ENCODE data around the gene ZNF446.
A peak's percentile ranks its signal among the peaks of the same experiment; 100 is the strongest.

The ZNF446 gene

DNA sequence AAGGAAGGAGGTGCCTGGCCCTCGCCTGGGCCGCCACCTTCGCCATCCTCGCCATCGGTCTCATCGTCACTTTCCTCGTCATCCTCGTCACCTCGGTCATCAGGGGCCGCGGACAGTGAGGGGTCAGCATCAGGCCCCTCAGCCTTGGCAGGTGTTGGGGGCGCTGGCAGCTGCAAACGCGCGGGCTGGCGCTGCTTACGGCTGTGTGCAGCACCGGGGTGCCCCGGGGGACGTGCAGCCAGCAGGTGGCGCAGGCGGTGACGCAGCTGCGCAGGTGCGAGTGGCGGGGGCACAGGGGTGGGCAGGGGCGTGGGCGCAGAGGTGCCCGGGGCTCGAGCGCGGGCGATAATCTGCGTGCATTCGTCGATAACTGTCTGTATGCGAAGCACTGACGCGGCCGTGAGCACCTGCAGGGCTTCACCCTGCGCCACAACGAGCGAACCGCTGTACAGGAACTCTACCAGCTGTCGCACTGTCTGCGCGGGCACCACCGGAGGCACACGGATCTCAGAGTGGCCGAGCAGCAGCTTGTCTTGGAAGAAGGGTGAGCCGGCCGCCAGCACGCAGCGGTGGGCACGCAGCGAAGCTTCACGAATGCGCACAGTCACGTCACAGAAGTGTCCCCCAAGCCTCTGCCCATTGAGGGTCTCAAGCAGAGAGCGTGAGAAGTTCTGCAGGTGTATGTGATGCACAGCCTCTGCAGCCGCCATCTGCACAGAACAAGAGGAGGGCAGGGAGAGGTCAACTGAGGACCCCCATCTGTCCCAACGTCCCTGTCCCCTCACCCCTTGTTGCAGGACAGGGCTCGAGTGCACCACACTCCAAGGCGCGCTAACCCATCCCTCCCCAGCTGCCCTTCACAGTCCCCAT lies 41.0 kb downstream of the ZNF446 start:
- H3K9me3 ChIP-seq (ENCODE audit: control insufficient read depth, insufficient read depth, low read depth, low read length): no peaks in the 10 kb centered on the region
- no peaks in the 10 kb centered on the region for H3K27me3 ChIP-seq (ENCODE audit: control insufficient read depth, insufficient read depth, low read length)
- no peak overlapping the region for H3K27ac ChIP-seq (ENCODE audit: low read depth, low read length)
- no peak overlapping the region for H3K4me3 ChIP-seq (ENCODE audit: low read depth, low read length)
- H3K4me1 ChIP-seq (ENCODE audit: control insufficient read depth, insufficient read depth, low read length): peaks cover 36% of the 10 kb centered on the region
- H3K9ac ChIP-seq (ENCODE audit: low read length): no peak overlapping the region
- peaks cover 16% of the 10 kb centered on the region for H3K36me3 ChIP-seq (ENCODE audit: control insufficient read depth, insufficient read depth, low read length)

DNA sequence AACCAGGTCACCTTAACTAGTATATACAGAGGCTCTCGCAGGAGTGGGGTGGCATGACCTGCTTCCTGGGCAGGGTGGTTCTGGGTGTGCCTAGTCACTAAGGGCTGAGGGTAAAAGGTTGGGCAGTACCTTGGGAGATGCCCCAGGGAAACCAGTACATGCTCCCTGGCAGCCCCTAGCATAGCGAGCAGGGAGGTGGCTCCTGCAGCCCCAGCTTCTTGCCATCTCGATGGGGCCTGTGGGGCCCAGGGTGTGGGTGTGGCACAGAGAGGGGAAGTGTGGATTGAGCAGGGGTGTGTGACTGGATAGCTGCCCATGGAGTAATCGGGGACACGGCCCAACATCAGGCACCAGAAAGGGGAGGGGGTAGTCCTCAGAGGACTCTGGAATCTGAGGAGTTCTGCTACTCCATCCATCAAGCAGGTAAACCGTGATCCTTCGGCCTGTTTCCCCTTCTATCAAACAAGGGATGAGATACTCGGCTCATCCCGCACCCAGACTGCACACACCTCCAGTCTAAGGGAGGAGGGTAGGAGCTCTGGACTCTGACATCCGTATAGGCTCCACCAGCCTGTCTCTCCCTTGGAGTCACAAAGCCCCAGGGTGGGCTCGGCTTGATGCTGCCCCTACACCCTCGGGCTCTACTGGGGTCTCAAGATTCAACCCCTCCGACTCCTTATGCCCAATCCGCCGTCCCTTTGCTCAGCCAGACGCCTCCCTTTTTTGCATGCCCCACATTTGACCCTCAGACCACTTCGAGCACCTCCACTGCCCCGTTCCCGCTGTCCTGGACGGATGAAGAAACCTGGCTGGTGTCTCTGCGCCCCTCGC lies 42.3 kb downstream of the ZNF446 start:
- no peaks in the 10 kb centered on the region for H3K9me3 ChIP-seq (ENCODE audit: control insufficient read depth, insufficient read depth, low read depth, low read length)
- peaks cover 39% of the 10 kb centered on the region for H3K4me1 ChIP-seq (ENCODE audit: control insufficient read depth, insufficient read depth, low read length)
- peak overlapping the region; percentile 93 for H3K9ac ChIP-seq (ENCODE audit: low read length)
- H3K27ac ChIP-seq (ENCODE audit: low read depth, low read length): peak overlapping the region; percentile 94; the same call in 1 of the 2 replicates
- H3K27me3 ChIP-seq (ENCODE audit: control insufficient read depth, insufficient read depth, low read length): no peaks in the 10 kb centered on the region
- peak overlapping the region; percentile 89 for H3K4me3 ChIP-seq (ENCODE audit: low read depth, low read length)
- H3K36me3 ChIP-seq (ENCODE audit: control insufficient read depth, insufficient read depth, low read length): peaks cover 16% of the 10 kb centered on the region

DNA sequence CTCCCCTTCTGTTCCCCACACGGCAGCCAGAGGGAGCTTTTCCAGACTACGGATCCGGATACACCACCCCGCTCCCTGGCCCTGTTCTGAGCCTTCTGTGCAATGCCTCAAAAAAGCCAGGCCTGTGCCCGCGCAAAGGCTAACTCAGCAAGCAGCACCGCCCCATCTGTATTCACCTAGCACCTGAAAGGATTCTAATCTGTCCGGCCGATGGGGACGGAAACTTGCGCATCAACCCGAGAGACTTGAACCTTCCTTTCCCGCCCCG lies 42.9 kb downstream of the ZNF446 start:
- Histone ChIP-seq H3K27ac (ENCODE audit: low read depth, low read length) (peak overlapping the region; percentile 94), H3K4me3 (ENCODE audit: low read depth, low read length) (peak overlapping the region; percentile 89), H3K9me3 (ENCODE audit: control insufficient read depth, insufficient read depth, low read depth, low read length) (no peaks in the 10 kb centered on the region), H3K9ac (ENCODE audit: low read length) (peak overlapping the region; percentile 93), H3K27me3 (ENCODE audit: control insufficient read depth, insufficient read depth, low read length) (no peaks in the 10 kb centered on the region), H3K4me1 (ENCODE audit: control insufficient read depth, insufficient read depth, low read length) (peaks cover 36% of the 10 kb centered on the region), H3K36me3 (ENCODE audit: control insufficient read depth, insufficient read depth, low read length) (peaks cover 16% of the 10 kb centered on the region)

DNA sequence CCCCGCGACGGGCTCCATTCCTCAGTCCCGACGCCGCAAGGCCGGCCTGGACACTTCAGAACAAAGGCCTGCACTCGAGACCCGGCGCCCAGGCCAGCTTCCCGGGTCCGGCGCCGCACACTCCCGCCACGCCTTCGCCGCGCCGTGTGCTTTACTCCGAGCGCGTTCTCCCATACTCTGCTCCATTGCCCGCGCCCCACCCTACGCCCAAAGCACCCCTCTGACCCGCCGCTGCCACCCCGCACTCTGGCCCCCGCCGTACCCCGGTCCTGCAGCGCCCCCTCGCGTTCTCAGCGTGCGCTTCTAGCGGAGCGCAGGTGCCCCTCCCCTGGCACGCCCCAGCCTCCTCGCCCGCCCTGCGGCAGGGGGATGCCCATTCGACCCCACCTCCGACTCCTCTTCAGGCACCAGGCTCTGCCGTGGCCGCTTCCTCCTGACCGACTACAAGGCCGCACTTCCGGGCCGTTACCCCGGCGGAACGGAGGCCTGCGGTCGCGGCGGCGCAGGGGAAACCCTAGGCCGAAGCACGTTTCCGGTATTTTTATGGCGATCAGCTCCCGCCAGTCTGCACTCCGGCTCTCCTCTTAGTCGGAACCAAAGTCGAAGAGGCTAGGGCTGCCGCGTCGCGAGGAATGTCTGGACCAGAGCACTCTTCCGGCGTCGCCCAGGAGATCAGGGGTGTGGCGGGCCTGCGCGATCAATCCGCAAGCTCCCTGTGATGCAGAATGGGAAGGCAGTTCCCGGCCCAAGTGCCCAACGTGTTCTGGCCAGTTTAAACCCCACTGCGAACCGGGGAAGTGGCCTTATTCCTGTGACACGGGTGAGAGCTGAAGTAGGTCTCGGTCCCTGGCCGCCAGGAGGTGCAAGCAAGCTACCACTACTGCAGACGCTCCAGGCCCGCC lies 43.5 kb downstream of the ZNF446 start, which contains the start of gene ZBTB45:
ZBTB45 (minus strand) TSS at position 456 of the 902 bp plus-strand sequence. CDS start 2,137 bp downstream, outside the sequence.
- Histone ChIP-seq H3K36me3 (ENCODE audit: control insufficient read depth, insufficient read depth, low read length) (peaks cover 16% of the 10 kb centered on the region), H3K9me3 (ENCODE audit: control insufficient read depth, insufficient read depth, low read depth, low read length) (no peaks in the 10 kb centered on the region), H3K27ac (ENCODE audit: low read depth, low read length) (peak within 1 kb of the TSS; percentile 94), H3K4me1 (ENCODE audit: control insufficient read depth, insufficient read depth, low read length) (peaks cover 33% of the 10 kb centered on the region), H3K9ac (ENCODE audit: low read length) (peak within 1 kb of the TSS; percentile 93), H3K27me3 (ENCODE audit: control insufficient read depth, insufficient read depth, low read length) (no peaks in the 10 kb centered on the region), H3K4me3 (ENCODE audit: low read depth, low read length) (peak within 1 kb of the TSS; percentile 89)

DNA sequence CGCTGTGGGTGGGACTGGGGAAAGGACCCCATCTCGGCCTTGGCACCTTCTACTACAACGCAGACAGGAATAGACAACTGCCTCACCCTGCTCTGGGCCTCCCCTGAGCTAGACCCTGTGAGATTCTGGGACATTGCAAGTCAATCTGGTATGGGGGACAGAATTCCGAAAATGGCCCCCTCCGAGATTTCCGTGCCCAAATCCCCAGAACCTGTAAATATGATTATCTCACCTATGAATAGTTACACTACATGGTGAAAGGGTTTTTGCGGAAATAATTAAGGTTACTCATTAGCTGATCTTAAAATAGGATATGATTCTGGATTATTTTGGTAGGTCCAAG lies 44.1 kb downstream of the ZNF446 start:
- Histone ChIP-seq H3K4me1 (ENCODE audit: control insufficient read depth, insufficient read depth, low read length) (peaks cover 35% of the 10 kb centered on the region), H3K9ac (ENCODE audit: low read length) (peak overlapping the region; percentile 93), H3K36me3 (ENCODE audit: control insufficient read depth, insufficient read depth, low read length) (peaks cover 16% of the 10 kb centered on the region), H3K9me3 (ENCODE audit: control insufficient read depth, insufficient read depth, low read depth, low read length) (no peaks in the 10 kb centered on the region), H3K27me3 (ENCODE audit: control insufficient read depth, insufficient read depth, low read length) (no peaks in the 10 kb centered on the region), H3K27ac (ENCODE audit: low read depth, low read length) (peak overlapping the region; percentile 94; the same call in 1 of the 2 replicates), H3K4me3 (ENCODE audit: low read depth, low read length) (peak overlapping the region; percentile 89)

DNA sequence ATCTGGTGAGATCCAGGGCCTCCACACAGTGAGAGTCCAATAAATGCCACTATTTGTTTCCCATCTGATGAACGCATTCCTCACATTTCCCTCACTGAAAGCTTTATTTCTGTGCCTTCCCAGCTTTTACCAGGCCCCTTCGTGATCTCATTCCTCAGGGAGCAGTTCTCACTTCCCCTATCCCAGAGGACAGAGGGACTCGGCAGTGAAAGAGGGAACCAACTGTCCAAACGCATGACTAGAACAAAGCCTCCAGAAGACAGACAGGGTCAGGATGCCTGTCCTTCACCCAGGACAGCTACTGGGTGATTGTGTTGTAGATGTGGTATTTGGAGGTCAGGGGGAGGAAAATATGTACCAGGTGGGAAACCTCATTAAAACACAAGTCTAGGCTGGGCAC lies 45.5 kb downstream of the ZNF446 start:
- Histone ChIP-seq H3K4me3 (ENCODE audit: low read depth, low read length) (no peak overlapping the region), H3K27ac (ENCODE audit: low read depth, low read length) (no peak overlapping the region)

DNA sequence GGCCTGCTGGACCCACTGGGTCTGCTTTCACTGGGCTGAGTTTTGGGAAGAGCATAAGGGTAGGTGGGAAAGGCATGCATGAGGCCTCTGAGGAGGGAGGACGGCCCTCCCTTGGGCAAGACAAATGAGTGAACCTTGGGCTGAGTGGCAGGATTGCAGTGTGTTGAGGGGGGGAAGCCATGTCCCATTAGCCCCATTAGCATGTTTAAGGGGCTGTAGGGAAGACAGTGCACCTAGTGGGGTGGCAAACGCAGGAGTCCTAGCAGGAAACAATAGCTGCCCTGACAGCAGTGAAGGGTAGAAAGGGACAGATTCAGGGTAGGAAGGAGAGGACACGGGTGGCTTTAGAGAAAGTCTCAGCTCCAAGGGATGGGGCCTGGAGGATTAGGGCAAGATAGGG lies 46.6 kb downstream of the ZNF446 start:
- no peaks in the 10 kb centered on the region for H3K27me3 ChIP-seq (ENCODE audit: control insufficient read depth, insufficient read depth, low read length)
- H3K9me3 ChIP-seq (ENCODE audit: control insufficient read depth, insufficient read depth, low read depth, low read length): no peaks in the 10 kb centered on the region
- no peak overlapping the region for H3K27ac ChIP-seq (ENCODE audit: low read depth, low read length)
- no peak overlapping the region for H3K4me3 ChIP-seq (ENCODE audit: low read depth, low read length)
- peak overlapping the region; percentile 34 for H3K9ac ChIP-seq (ENCODE audit: low read length)
- H3K36me3 ChIP-seq (ENCODE audit: control insufficient read depth, insufficient read depth, low read length): peaks cover under 1% of the 10 kb centered on the region; the same call in 1 of the 2 replicates
- peaks cover 32% of the 10 kb centered on the region for H3K4me1 ChIP-seq (ENCODE audit: control insufficient read depth, insufficient read depth, low read length)

More for the DNA sequence above, 45.5 kb downstream of the ZNF446 start:
- Histone ChIP-seq H3K36me3 (ENCODE audit: control insufficient read depth, insufficient read depth, low read length) (peaks cover 9% of the 10 kb centered on the region), H3K27me3 (ENCODE audit: control insufficient read depth, insufficient read depth, low read length) (no peaks in the 10 kb centered on the region), H3K9ac (ENCODE audit: low read length) (no peak overlapping the region), H3K9me3 (ENCODE audit: control insufficient read depth, insufficient read depth, low read depth, low read length) (no peaks in the 10 kb centered on the region), H3K4me1 (ENCODE audit: control insufficient read depth, insufficient read depth, low read length) (peaks cover 32% of the 10 kb centered on the region)

DNA sequence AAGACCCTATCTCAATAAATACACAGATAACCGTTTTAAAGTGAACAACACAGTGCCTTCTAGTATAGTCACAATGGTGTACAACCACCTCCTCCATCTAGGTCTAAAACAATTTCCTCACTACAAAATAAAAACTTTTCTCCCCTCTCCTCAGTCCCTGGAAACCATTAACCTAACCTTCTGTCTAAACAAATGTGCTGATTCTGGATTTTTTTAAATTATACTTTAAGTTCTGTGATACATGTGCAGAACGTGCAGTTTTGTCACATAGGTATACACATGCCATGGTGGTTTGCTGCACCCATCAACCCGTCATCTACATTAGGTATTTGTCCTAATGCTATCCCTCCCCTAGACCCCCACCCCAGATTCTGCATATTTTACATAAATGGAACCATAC lies 53.3 kb downstream of the ZNF446 start:
- peaks cover 11% of the 10 kb centered on the region for H3K27me3 ChIP-seq (ENCODE audit: control insufficient read depth, insufficient read depth, low read length)

More for the DNA sequence above, 53.3 kb downstream of the ZNF446 start:
- Histone ChIP-seq H3K36me3 (ENCODE audit: control insufficient read depth, insufficient read depth, low read length) (no peaks in the 10 kb centered on the region), H3K9ac (ENCODE audit: low read length) (no peak overlapping the region), H3K9me3 (ENCODE audit: control insufficient read depth, insufficient read depth, low read depth, low read length) (no peaks in the 10 kb centered on the region), H3K27ac (ENCODE audit: low read depth, low read length) (no peak overlapping the region), H3K4me3 (ENCODE audit: low read depth, low read length) (no peak overlapping the region), H3K4me1 (ENCODE audit: control insufficient read depth, insufficient read depth, low read length) (peaks cover 13% of the 10 kb centered on the region)
